Body of pancreas (tissue), 4 donors: ENCODE data around the gene TERB1. TPM values are rescaled to one million over a fixed set of nuclear protein-coding genes. Genes with fewer than 3 reads are reported as not detected.
A peak's percentile ranks its signal among the peaks of the same experiment; 100 is the strongest.

Experiments
- ATAC-seq: fragments of 150-250 bp; one replicate; pipeline ENCODE4 v1.9.1; 2016
- DNase-seq, 4 donors: peaks; one replicate each; pipeline ENCODE4 v3.0.0-alpha.2; 2019
- H3K27ac ChIP-seq, 4 donors: fragments of 200-600 bp; sonication (generic); 1 replicate in 3 of 4; 2 replicates in 1 of 4; pipeline versions ENCODE4 v1.5.1 to v1.6.1; 2016 to 2019; ENCODE audit warnings: mild to moderate bottlenecking in 1 of 4, mixed read lengths in 1 of 4, moderate library complexity in 1 of 4
- H3K27me3 ChIP-seq, 2 donors: fragments of 200-600 bp; sonication (generic); one replicate each; pipeline ENCODE4 v1.6.0; 2016; ENCODE audit warnings: mild to moderate bottlenecking in 1 of 2
- H3K36me3 ChIP-seq, 2 donors: fragments of 200-600 bp; sonication (generic); replicated peaks in 1 of 2; 2 replicates each; pipeline ENCODE4 v1.5.1; 2016; ENCODE audit warnings: low read depth in 2 of 2; ENCODE audit not compliant: insufficient read depth in 1 of 2
- H3K4me1 ChIP-seq: fragments of 200-600 bp; sonication (generic); one replicate; pipeline ENCODE4 v1.6.0; 2016
- H3K4me3 ChIP-seq, 2 donors: fragments of 200-600 bp; sonication (generic); 1 replicate in 1 of 2; 2 replicates in 1 of 2; pipeline ENCODE4 v1.5.1; 2016 to 2019
- H3K9me3 ChIP-seq, 3 donors: fragments of 200-600 bp; sonication (generic); 1 replicate in 2 of 3; 2 replicates in 1 of 3; pipeline ENCODE4 v1.5.1; 2016
- POLR2A ChIP-seq, 3 donors: fragments of 450-650 bp; IDR thresholded peaks; one replicate each; pipeline ENCODE4 v1.6.1; 2016; ENCODE audit warnings: antibody characterized with exemption in 3 of 3, mild to moderate bottlenecking in 2 of 3
- WGBS, 2 donors: methylation state at CpG; one replicate each; pipeline ENCODE4 v1.1.5; 2017; 5-methylcytosine and 5-hydroxymethylcytosine counted together
- intact Hi-C: fragments of 100-400 bp; cut with DNase I; formaldehyde crosslinking; loops from one replicate; pipeline ENCODE4 v1.15.1; 2023
- total RNA-seq, 2 donors: library from RNA; depleted of rRNA; stranded (reverse); fragments of >200 nt; gene quantifications; one replicate each; pipeline ENCODE4 v1.1.0, GENCODE V29; 2016
- TF ChIP-seq, protein P1 (sequence below), 7 experiments: fragments of 450-650 bp in 4 of 7; fragments of 200-600 bp in 3 of 7; sonication (generic) in 3 of 7; IDR thresholded peaks; one replicate each; pipeline ENCODE4 v1.5.1; 2016 to 2019; ENCODE audit warnings: antibody characterized with exemption in 7 of 7

The TERB1 gene
- total RNA-seq, 2 donors from 2014 or later: not detected

DNA sequence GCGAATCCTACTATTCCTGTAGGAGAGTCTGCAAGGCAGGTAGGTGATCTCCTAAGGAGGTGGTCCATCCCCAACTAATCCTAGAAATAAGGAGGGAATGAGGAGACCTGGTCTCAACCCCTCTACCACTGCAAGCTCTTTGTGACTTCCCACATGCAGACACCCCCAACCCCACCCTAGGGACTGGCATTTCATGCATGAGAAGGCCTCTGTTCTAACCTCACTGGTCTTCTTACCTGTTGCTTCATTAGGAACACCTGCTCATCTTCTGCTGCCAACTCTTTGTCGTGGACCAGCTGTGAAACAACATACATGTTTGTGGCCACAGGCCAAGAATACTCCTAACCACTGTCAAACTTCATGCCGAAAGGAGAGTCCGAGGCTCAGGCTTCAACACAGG, 72.6 kb downstream of the TERB1 start:
- peaks cover 9 to 35% of the 10 kb centered on the region in 2 donors for H3K36me3 ChIP-seq
- WGBS, 2 donors: 44% methylated on average over 4 of the region's 4 CpGs
- no peaks in the 10 kb centered on the region for H3K27me3 ChIP-seq
- no peak for TF ChIP-seq POLR2A (IDR thresholded peaks at IDR 0.05)
- TF ChIP-seq, protein P1, sequence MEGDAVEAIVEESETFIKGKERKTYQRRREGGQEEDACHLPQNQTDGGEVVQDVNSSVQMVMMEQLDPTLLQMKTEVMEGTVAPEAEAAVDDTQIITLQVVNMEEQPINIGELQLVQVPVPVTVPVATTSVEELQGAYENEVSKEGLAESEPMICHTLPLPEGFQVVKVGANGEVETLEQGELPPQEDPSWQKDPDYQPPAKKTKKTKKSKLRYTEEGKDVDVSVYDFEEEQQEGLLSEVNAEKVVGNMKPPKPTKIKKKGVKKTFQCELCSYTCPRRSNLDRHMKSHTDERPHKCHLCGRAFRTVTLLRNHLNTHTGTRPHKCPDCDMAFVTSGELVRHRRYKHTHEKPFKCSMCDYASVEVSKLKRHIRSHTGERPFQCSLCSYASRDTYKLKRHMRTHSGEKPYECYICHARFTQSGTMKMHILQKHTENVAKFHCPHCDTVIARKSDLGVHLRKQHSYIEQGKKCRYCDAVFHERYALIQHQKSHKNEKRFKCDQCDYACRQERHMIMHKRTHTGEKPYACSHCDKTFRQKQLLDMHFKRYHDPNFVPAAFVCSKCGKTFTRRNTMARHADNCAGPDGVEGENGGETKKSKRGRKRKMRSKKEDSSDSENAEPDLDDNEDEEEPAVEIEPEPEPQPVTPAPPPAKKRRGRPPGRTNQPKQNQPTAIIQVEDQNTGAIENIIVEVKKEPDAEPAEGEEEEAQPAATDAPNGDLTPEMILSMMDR (IDR thresholded peaks at IDR 0.05): no peak
- H3K4me3 ChIP-seq: no peak overlapping the region
- no peaks in the 10 kb centered on the region for H3K4me1 ChIP-seq
- intact Hi-C loops: no loop called here
- peak in 3 of 4 donors; percentile 24 to 29 (median 29) for DNase-seq
- H3K27ac ChIP-seq: no peak overlapping the region
- H3K9me3 ChIP-seq: no peaks in the 10 kb centered on the region
- no peak for ATAC-seq

DNA sequence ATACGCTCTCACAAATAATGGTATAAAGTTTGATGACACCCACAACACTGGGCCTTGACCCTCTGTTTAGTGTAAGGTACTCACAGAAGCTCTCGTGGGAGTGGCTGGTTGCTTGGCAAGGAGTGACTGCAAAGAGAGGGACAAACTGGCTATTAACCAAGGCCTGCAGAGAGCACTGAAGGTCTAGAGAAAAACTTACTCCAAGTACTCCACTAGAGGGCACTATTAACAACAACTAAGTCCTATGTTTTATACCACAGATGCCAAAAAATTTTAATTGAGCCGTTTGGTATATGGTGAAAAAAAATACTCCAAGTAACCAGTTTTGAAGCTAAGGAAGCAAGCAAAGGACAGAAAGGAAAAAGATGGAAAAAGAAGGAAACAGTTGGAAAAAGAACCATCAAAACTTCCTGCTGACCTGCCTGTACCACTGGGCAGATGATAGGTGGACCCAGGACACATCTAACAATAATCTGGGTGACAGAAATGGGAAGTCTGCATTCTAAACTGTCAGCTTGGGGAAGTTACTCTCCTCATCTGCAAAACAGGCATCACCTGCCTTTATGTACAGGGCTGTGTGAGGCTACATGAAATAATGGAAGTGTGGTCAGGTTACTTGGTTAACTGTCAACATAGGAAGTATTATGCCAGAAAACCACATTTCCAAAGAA, 73.1 kb downstream of the TERB1 start:
- H3K4me3 ChIP-seq: no peak overlapping the region
- peaks cover 9 to 30% of the 10 kb centered on the region in 2 donors for H3K36me3 ChIP-seq
- no peaks in the 10 kb centered on the region for H3K27me3 ChIP-seq
- peak; percentile 84 for ATAC-seq
- H3K27ac ChIP-seq: no peak overlapping the region
- peak; percentile 37 to 55 (median 46) for DNase-seq
- H3K9me3 ChIP-seq: no peaks in the 10 kb centered on the region
- 32 to 33% methylated on average over 3 of the region's 3 CpGs for WGBS, 2 donors
- H3K4me1 ChIP-seq: no peaks in the 10 kb centered on the region
- intact Hi-C loops: no loop called here
- TF ChIP-seq, protein P1 (IDR thresholded peaks at IDR 0.05): peak in 6 of 7 experiments; percentile 53 to 74 (median 70)
- TF ChIP-seq POLR2A (IDR thresholded peaks at IDR 0.05): no peak

DNA sequence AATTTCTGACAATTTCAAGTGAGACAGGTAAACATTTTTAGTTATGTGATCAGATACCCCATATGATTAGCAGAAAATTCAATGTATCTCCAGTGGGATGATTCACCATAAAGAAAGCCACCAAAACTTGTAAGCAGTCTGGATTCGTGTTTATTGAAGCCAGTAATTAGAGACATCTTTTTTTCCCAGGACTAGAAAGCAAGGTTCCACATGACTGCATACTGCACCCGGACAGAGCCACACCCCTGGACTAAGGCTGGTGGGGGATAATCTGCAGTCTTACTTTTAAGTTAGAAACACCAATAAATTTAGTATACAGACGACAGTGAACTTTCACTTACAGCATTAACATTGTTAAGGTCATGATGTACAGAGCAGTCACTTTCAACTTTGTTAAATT, 80.6 kb downstream of the TERB1 start:
- H3K4me1 ChIP-seq: no peaks in the 10 kb centered on the region
- no peak for DNase-seq
- TF ChIP-seq, protein P1 (IDR thresholded peaks at IDR 0.05): no peak
- no peak for TF ChIP-seq POLR2A (IDR thresholded peaks at IDR 0.05)
- no peak overlapping the region for H3K27ac ChIP-seq
- H3K9me3 ChIP-seq: no peaks in the 10 kb centered on the region
- H3K27me3 ChIP-seq: no peaks in the 10 kb centered on the region
- no peak overlapping the region for H3K4me3 ChIP-seq
- WGBS, 2 donors: 89 to 92% methylated on average over 3 of the region's 3 CpGs
- intact Hi-C loops: no loop called here
- no peak for ATAC-seq
- H3K36me3 ChIP-seq: peaks cover 0 to 13% of the 10 kb centered on the region in 2 donors

DNA sequence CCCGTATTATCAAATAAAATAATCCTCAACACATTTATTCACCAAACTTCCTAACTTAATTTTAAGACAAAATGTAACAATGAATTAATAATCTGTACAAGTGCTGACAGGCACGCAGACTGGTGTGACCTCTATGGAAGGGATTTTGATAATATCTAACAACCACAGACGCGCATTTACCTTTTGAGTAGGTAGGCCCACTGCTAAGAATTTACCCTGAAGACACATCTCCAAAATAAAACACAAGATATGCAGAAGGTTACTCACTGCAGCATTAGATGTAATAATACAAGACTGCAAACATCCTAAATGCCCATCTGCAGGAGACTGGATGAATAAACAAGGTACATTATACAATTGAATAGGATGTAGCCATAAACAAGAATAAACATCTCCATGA, 82.1 kb downstream of the TERB1 start:
- no peak for TF ChIP-seq POLR2A (IDR thresholded peaks at IDR 0.05)
- TF ChIP-seq, protein P1 (IDR thresholded peaks at IDR 0.05): no peak
- Histone ChIP-seq H3K27me3 (no peaks in the 10 kb centered on the region), H3K27ac (no peak overlapping the region), H3K4me1 (no peaks in the 10 kb centered on the region), H3K36me3 (peaks cover 0 to 5% of the 10 kb centered on the region in 2 donors), H3K9me3 (no peaks in the 10 kb centered on the region), H3K4me3 (no peak overlapping the region)
- ATAC-seq (no peak), DNase-seq (no peak)
- 89 to 97% methylated on average over 4 of the region's 4 CpGs for WGBS, 2 donors
- intact Hi-C loops: no loop called here

DNA sequence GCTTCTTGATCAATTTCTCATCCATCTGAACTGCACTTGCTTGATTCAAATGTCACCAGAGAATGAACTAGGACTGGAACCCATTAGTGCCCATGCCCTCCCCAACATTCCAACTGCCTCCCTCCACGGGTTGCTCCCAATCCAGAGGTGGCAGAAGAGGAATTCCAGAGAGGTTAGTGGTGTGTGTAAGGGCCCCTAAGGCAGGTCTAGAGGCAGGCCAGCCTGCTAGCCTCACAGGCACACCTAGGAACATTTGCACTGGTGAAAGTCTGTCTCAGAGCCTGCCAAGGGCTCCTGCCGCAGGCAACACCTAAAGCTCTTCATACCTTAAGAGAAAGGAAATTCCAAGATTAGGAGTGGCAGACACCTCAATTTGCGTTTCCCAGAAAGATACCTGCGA, 83.6 kb downstream of the TERB1 start:
- ATAC-seq (no peak), DNase-seq (no peak)
- Histone ChIP-seq H3K4me1 (no peaks in the 10 kb centered on the region), H3K27me3 (no peaks in the 10 kb centered on the region), H3K9me3 (no peaks in the 10 kb centered on the region), H3K27ac (no peak overlapping the region), H3K4me3 (no peak overlapping the region), H3K36me3 (peaks cover 0 to 2% of the 10 kb centered on the region in 2 donors)
- no peak for TF ChIP-seq POLR2A (IDR thresholded peaks at IDR 0.05)
- TF ChIP-seq, protein P1 (IDR thresholded peaks at IDR 0.05): no peak
- WGBS, 2 donors: 82 to 87% methylated on average over 4 of the region's 4 CpGs
- intact Hi-C loops: no loop called here
